ENCODE results near the gene ZDHHC3.

ZDHHC3 gene

GRCh38 chr3:45009868-45010267 is 33.9 kb upstream of the ZDHHC3 start:
- Histone ChIP-seq H3K27me3 (no peaks in the 10 kb centered on the region), H3K36me3 (peaks cover 10 to 26% (median 21%) of the 10 kb centered on the region in 3 donors), H3K4me1 (peaks cover 9 to 52% (median 30%) of the 10 kb centered on the region in 4 donors), H3K27ac (peak overlapping the region; percentile 74 to 79), H3K4me3 (no peak overlapping the region), H3K9me3 (no peaks in the 10 kb centered on the region)
- no peak for TF ChIP-seq CTCF (IDR thresholded peaks at IDR 0.05)
- intact Hi-C loops (cut with DNase I; ENCODE audit: low total_unique reads) = no loop called here
- DNase-seq = no peak

GRCh38 chr3:45008117-45008516 is 32.1 kb upstream of the ZDHHC3 start:
- Histone ChIP-seq H3K4me3 (no peak overlapping the region), H3K27me3 (no peaks in the 10 kb centered on the region), H3K27ac (no peak overlapping the region), H3K36me3 (peaks cover 14 to 41% (median 22%) of the 10 kb centered on the region in 3 donors), H3K4me1 (peaks cover 9 to 37% (median 25%) of the 10 kb centered on the region in 4 donors), H3K9me3 (no peaks in the 10 kb centered on the region)
- intact Hi-C loops (cut with DNase I; ENCODE audit: low total_unique reads) = no loop called here
- no peak for DNase-seq
- TF ChIP-seq CTCF (IDR thresholded peaks at IDR 0.05) = no peak

- no peaks in the 10 kb centered on the region for H3K27me3 ChIP-seq
- H3K9me3 ChIP-seq = no peaks in the 10 kb centered on the region
- no peak for DNase-seq
- peaks cover 23 to 51% (median 29%) of the 10 kb centered on the region in 3 donors for H3K36me3 ChIP-seq
- H3K4me1 ChIP-seq = peaks cover 9 to 27% (median 17%) of the 10 kb centered on the region in 4 donors
- no peak overlapping the region for H3K4me3 ChIP-seq
- no peak overlapping the region for H3K27ac ChIP-seq
- TF ChIP-seq CTCF (IDR thresholded peaks at IDR 0.05) = no peak
- intact Hi-C loops (cut with DNase I; ENCODE audit: low total_unique reads) = no loop called here
These were observed 31.1 kb upstream of the ZDHHC3 start for GRCh38 chr3:45007091-45007490.

- no peak overlapping the region for H3K4me3 ChIP-seq
- peaks cover 42 to 79% (median 52%) of the 10 kb centered on the region in 3 donors for H3K36me3 ChIP-seq
- intact Hi-C loops (cut with DNase I; ENCODE audit: low total_unique reads) = no loop called here
- no peak for DNase-seq
- no peak for TF ChIP-seq CTCF (IDR thresholded peaks at IDR 0.05)
- no peak overlapping the region for H3K27ac ChIP-seq
- no peaks in the 10 kb centered on the region for H3K27me3 ChIP-seq
- no peaks in the 10 kb centered on the region for H3K4me1 ChIP-seq
- no peaks in the 10 kb centered on the region for H3K9me3 ChIP-seq
These were observed 27.9 kb upstream of the ZDHHC3 start for GRCh38 chr3:45003859-45004258.

- Histone ChIP-seq H3K36me3 (peaks cover 45 to 82% (median 55%) of the 10 kb centered on the region in 3 donors), H3K27ac (no peak overlapping the region), H3K4me1 (no peaks in the 10 kb centered on the region), H3K9me3 (no peaks in the 10 kb centered on the region), H3K27me3 (no peaks in the 10 kb centered on the region), H3K4me3 (no peak overlapping the region)
- intact Hi-C loops (cut with DNase I; ENCODE audit: low total_unique reads) = no loop called here
- TF ChIP-seq CTCF (IDR thresholded peaks at IDR 0.05) = no peak
- no peak for DNase-seq
These were observed 27.4 kb upstream of the ZDHHC3 start for GRCh38 chr3:45003406-45003805.

- H3K36me3 ChIP-seq = peaks cover 52 to 86% (median 62%) of the 10 kb centered on the region in 3 donors
- H3K4me3 ChIP-seq = no peak overlapping the region
- TF ChIP-seq CTCF (IDR thresholded peaks at IDR 0.05) = no peak
- DNase-seq = no peak
- H3K4me1 ChIP-seq = no peaks in the 10 kb centered on the region
- no peaks in the 10 kb centered on the region for H3K9me3 ChIP-seq
- intact Hi-C loops (cut with DNase I; ENCODE audit: low total_unique reads) = no loop called here
- no peaks in the 10 kb centered on the region for H3K27me3 ChIP-seq
- no peak overlapping the region for H3K27ac ChIP-seq
These were observed 26.7 kb upstream of the ZDHHC3 start for GRCh38 chr3:45002720-45003119.
